AG04450 (cell line): ENCODE data around the gene WASL. TPM values are rescaled to one million over a fixed set of nuclear protein-coding genes. Genes with fewer than 3 reads are reported as not detected.

Source experiments
- CTCF ChIA-PET: fragments of 300-600, 350-600 bp; formaldehyde crosslinking; extraction: SDS; loops from one replicate; lab custom pipeline; 2022; ENCODE audit warnings: antibody characterized with exemption, inconsistent platforms; lab: Charles Lee
- POLR2A ChIA-PET: fragments of 350-600 bp; formaldehyde crosslinking; extraction: SDS; loops from one replicate; lab custom pipeline; 2021; ENCODE audit warnings: antibody characterized with exemption, inconsistent platforms; lab: Yijun Ruan, JAX
- DNase-seq: peaks from one replicate; pipeline ENCODE4 v3.0.0-alpha.2; 2011; ENCODE audit warnings: low read depth, low spot score
- H3K27ac ChIP-seq: one replicate; pipeline ENCODE4 v1.5.1; 2012; ENCODE audit warnings: low read depth, low read length, control low read depth
- H3K27me3 ChIP-seq: one replicate; pipeline ENCODE4 v1.6.0; 2012; ENCODE audit warnings: low read length; ENCODE audit not compliant: control insufficient read depth, insufficient read depth
- H3K4me3 ChIP-seq: 2 replicates; pipeline ENCODE4 v1.5.1; 2011; ENCODE audit warnings: mild to moderate bottlenecking, low read depth, low read length, control low read depth
- H3K9me3 ChIP-seq: 2 replicates; pipeline ENCODE4 v1.5.1; 2012; ENCODE audit warnings: low read length; ENCODE audit not compliant: control insufficient read depth, insufficient read depth
- polyA plus RNA-seq: library from polyadenylated mRNA; depleted of rRNA; stranded (reverse); fragments of >200 nt; gene quantifications from 2 replicates; pipeline ENCODE4 v1.2.3, GENCODE V29; 2011
- TF ChIP-seq, protein P1 (sequence below): IDR thresholded peaks from 2 replicates; pipeline ENCODE4 v1.5.1; 2011; ENCODE audit warnings: low read depth, low read length, control low read depth, inconsistent platforms

WASL gene
- polyA plus RNA-seq, 1 experiment, result 11.9 TPM

DNA sequence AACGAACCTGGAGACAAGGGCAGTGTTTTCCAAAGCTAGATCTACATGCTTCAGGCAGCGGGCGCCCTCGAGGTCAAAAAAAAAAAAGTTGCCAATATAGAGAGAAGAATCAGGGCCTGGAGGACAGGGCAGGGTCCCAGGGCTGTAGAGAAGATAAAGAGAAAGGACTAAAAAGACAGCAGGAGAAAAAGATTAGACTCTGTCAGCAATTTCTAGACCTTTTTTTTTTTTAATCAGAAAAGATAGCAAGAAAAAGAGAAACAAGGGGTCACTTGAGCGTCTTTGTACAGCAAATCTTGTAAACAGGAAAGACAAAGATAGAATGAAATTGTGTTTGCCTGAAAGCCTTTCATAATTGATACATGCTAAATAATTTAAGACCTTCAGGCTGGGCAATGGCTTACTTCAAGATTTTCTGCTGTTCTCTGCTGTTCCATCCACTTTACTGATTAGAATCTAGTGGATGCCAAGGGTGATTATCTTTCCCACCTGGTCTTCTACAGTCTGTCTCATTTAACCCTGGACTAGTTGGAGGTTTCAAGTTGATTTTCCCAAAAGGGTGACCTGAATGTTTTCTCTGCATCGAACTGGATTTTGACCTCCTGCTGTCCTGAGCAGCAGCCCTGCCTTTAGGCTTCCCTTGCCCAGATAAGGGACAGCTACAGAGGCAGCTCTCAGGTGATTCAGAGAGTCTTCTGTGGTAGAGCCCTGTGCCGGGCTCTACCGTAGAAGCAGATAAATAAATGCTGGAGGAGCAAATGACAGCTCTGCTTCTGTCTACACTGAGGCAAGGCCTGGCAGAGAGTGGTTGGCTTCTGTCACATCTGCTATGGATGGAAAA is 88.1 kb downstream of the WASL start:
- CTCF ChIA-PET, result interaction anchor here (0.9 to 1.5 kb wide), 3 partner anchors 22 to 138 kb away, joined by 3 to 4 read pairs (median 3); no protein-coding TSS in a partner anchor
- POLR2A ChIA-PET, result no interaction called here
- no peak overlapping the region for H3K4me3 ChIP-seq
- DNase-seq, result no peak
- no peak overlapping the region for H3K27ac ChIP-seq
- TF ChIP-seq, protein P1, sequence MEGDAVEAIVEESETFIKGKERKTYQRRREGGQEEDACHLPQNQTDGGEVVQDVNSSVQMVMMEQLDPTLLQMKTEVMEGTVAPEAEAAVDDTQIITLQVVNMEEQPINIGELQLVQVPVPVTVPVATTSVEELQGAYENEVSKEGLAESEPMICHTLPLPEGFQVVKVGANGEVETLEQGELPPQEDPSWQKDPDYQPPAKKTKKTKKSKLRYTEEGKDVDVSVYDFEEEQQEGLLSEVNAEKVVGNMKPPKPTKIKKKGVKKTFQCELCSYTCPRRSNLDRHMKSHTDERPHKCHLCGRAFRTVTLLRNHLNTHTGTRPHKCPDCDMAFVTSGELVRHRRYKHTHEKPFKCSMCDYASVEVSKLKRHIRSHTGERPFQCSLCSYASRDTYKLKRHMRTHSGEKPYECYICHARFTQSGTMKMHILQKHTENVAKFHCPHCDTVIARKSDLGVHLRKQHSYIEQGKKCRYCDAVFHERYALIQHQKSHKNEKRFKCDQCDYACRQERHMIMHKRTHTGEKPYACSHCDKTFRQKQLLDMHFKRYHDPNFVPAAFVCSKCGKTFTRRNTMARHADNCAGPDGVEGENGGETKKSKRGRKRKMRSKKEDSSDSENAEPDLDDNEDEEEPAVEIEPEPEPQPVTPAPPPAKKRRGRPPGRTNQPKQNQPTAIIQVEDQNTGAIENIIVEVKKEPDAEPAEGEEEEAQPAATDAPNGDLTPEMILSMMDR, result no peak
- H3K27me3 ChIP-seq, result no peaks in the 10 kb centered on the region
- H3K9me3 ChIP-seq, result no peaks in the 10 kb centered on the region

DNA sequence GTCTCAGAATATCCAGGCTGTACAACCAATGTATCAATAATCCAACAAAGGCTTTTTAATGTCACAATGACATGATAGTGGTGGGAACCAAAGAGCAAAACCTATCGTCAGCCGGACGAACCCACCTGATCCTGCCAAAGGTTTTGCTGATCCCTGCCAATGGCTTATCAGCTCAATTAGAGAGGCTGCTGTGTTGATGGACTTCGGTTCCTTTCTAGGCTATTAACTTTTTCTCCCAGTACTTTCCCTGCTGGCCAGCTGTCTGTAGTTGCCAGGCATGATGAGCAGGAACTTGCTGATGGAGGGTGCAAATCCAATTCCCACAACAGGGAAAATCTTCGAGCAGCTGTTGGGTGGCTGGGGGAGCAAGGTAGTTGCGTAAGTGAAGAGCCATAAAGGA is 90.8 kb downstream of the WASL start:
- H3K4me3 ChIP-seq, result no peak overlapping the region
- H3K27ac ChIP-seq, result no peak overlapping the region
- no peaks in the 10 kb centered on the region for H3K9me3 ChIP-seq
- CTCF ChIA-PET, result no interaction called here
- TF ChIP-seq, protein P1, result no peak
- POLR2A ChIA-PET, result no interaction called here
- H3K27me3 ChIP-seq, result no peaks in the 10 kb centered on the region
- DNase-seq, result no peak

GRCh38 chr7:123657304-123657685 is 91.5 kb downstream of the WASL start:
- TF ChIP-seq, protein P1, result no peak
- H3K9me3 ChIP-seq, result no peaks in the 10 kb centered on the region
- ChIA-PET POLR2A (no interaction called here), CTCF (no interaction called here)
- H3K27me3 ChIP-seq, result no peaks in the 10 kb centered on the region
- H3K27ac ChIP-seq, result no peak overlapping the region
- no peak overlapping the region for H3K4me3 ChIP-seq
- no peak for DNase-seq

- DNase-seq, result no peak
- ChIA-PET POLR2A (no interaction called here), CTCF (no interaction called here)
- Histone ChIP-seq H3K9me3 (no peaks in the 10 kb centered on the region), H3K4me3 (no peak overlapping the region), H3K27ac (no peak overlapping the region), H3K27me3 (no peaks in the 10 kb centered on the region)
- TF ChIP-seq, protein P1, result no peak
Observed at GRCh38 chr7:123656544-123657303, 92.1 kb downstream of the WASL start.

DNA sequence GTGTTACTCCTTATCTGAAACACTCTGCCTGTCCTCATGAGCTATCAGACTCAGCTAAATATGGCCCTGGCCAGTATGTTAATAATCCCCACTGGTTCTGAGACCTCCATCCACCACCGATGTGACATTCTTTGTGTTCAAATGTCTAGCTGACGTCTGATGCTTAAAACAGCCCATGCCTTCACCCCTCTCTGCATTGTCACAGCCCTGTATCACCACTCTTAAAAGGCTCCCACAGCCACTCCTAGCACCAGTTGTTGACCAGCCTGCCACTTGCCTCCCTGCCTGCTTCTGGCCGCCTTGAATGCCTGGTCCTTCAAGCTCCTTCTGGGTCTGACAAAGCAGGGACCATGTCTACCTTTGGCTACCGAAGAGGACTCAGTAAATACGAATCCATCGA is 93.2 kb downstream of the WASL start, which contains the start of gene LMOD2:
Gene LMOD2, plus strand, starts transcription at position 253 of the 400 bp plus-strand sequence. Its CDS starts 98 bp downstream, at position 351.
- ChIA-PET POLR2A (no interaction called here), CTCF (no interaction called here)
- no peak within 1 kb of the TSS for H3K27ac ChIP-seq
- H3K27me3 ChIP-seq, result no peaks in the 10 kb centered on the region
- no peak within 1 kb of the TSS for H3K4me3 ChIP-seq
- no peaks in the 10 kb centered on the region for H3K9me3 ChIP-seq
- TF ChIP-seq, protein P1, result no peak
- no peak for DNase-seq
